ENCODE results near the gene NDUFB8. TPM values are rescaled to one million over a fixed set of nuclear protein-coding genes. Genes with fewer than 3 reads are reported as not detected.

NDUFB8 gene
- total RNA-seq, 1 donor from 2014 or later: 123 TPM

Other genes with a start within 250 kb of the NDUFB8 start
- 30.4 TPM for gene BLOC1S2, start 243.2 kb downstream of the NDUFB8 start, total RNA-seq
- 0.39 TPM for gene PKD2L1, start 199.6 kb downstream of the NDUFB8 start, total RNA-seq
- gene SCD, start 182.6 kb downstream of the NDUFB8 start, total RNA-seq: 1,693 TPM
- gene WNT8B, start 66.9 kb downstream of the NDUFB8 start, total RNA-seq: not detected
- gene SEC31B, start 10.0 kb downstream of the NDUFB8 start, total RNA-seq: 9.8 TPM
- 29.2 TPM for gene HIF1AN, start 6.1 kb upstream of the NDUFB8 start, total RNA-seq
- gene PAX2, start 215.7 kb upstream of the NDUFB8 start, total RNA-seq: not detected